HEK293 (cell line): Measurements from ENCODE around the gene CYP27C1.
A peak's percentile ranks its signal among the peaks of the same experiment; 100 is the strongest.

Source experiments
- CTCF ChIA-PET: fragments of 350-600 bp; formaldehyde crosslinking; extraction: SDS; loops from one replicate; lab custom pipeline; 2021; ENCODE audit warnings: antibody characterized with exemption; lab: Yijun Ruan, JAX
- POLR2A ChIA-PET: fragments of 300-600 bp; formaldehyde crosslinking; extraction: SDS; loops from one replicate; lab custom pipeline; 2020; ENCODE audit warnings: antibody characterized with exemption, inconsistent platforms; lab: Yijun Ruan, JAX
- H3K27ac ChIP-seq: fragments of 200-500 bp; sonication (Bioruptor generic); 2 replicates; pipeline ENCODE4 v1.5.1; 2014; ENCODE audit warnings: low read depth, low read length, control low read depth, inconsistent platforms; ENCODE audit errors: extremely low read depth
- H3K36me3 ChIP-seq, 2 experiments: fragments of 200-500 bp in 1 of 2; sonication (Bioruptor generic) in 1 of 2; 1 replicate in 1 of 2; 2 replicates in 1 of 2; pipeline ENCODE4 v1.5.1; 2014 to 2017; ENCODE audit warnings: inconsistent platforms in 2 of 2, low read length in 2 of 2; ENCODE audit not compliant: control insufficient read depth in 2 of 2, insufficient read depth in 1 of 2
- H3K4me1 ChIP-seq: fragments of 200-500 bp; sonication (Bioruptor generic); 2 replicates; pipeline ENCODE4 v1.5.1; 2014; ENCODE audit warnings: mild to moderate bottlenecking, low read length, inconsistent platforms; ENCODE audit not compliant: control insufficient read depth, insufficient read depth
- H3K4me3 ChIP-seq: 2 replicates; pipeline ENCODE4 v1.5.1; 2011; ENCODE audit warnings: low read depth, mild to moderate bottlenecking, control low read depth, low read length, moderate library complexity
- H3K9me3 ChIP-seq: fragments of 200-500 bp; sonication (Bioruptor generic); 2 replicates; pipeline ENCODE4 v1.5.1; 2014; ENCODE audit warnings: low read depth, low read length, inconsistent platforms; ENCODE audit not compliant: control insufficient read depth, insufficient read depth
- GLI2 ChIP-seq: fragments of 450-650 bp; formaldehyde crosslinking; IDR thresholded peaks from 2 replicates; pipeline ENCODE4; 2017; ENCODE audit warnings: missing biosample characterization, missing genetic modification characterization, low read depth, borderline replicate concordance
- GLIS1 ChIP-seq: fragments of 450-650 bp; formaldehyde crosslinking; IDR thresholded peaks from 2 replicates; pipeline ENCODE4 v1.5.1; 2016; ENCODE audit warnings: missing biosample characterization, missing genetic modification characterization
- IKZF3 ChIP-seq: fragments of 450-650 bp; IDR thresholded peaks from 2 replicates; pipeline ENCODE4 v1.5.0; 2018; ENCODE audit warnings: missing biosample characterization, mild to moderate bottlenecking, missing genetic modification characterization, moderate library complexity
- KLF7 ChIP-seq: fragments of 450-650 bp; formaldehyde crosslinking; IDR thresholded peaks from 2 replicates; pipeline ENCODE4 v1.5.1; 2016; ENCODE audit warnings: missing biosample characterization, missing genetic modification characterization, borderline replicate concordance
- MZF1 ChIP-seq: fragments of 450-650 bp; formaldehyde crosslinking; IDR thresholded peaks from 2 replicates; pipeline ENCODE4 v1.5.1; 2017; ENCODE audit warnings: missing biosample characterization, missing genetic modification characterization, borderline replicate concordance
- SETDB1 ChIP-seq: IDR thresholded peaks from one replicate; pipeline ENCODE4 v1.6.1; 2017; ENCODE audit warnings: mild to moderate bottlenecking, low read length, moderate library complexity, mixed read lengths; ENCODE audit not compliant: insufficient read length
- TSHZ1 ChIP-seq: fragments of 450-650 bp; formaldehyde crosslinking; IDR thresholded peaks from 2 replicates; pipeline ENCODE4 v1.5.1; 2016; ENCODE audit warnings: missing biosample characterization, missing genetic modification characterization, borderline replicate concordance
- YY2 ChIP-seq: fragments of 450-650 bp; formaldehyde crosslinking; IDR thresholded peaks from 2 replicates; pipeline ENCODE4 v1.5.1; 2016; ENCODE audit warnings: missing biosample characterization, missing genetic modification characterization
- ZBTB21 ChIP-seq: fragments of 450-650 bp; formaldehyde crosslinking; IDR thresholded peaks from 2 replicates; pipeline ENCODE4 v1.5.1; 2017; ENCODE audit warnings: missing biosample characterization, missing genetic modification characterization
- ZFP37 ChIP-seq: fragments of 450-650 bp; formaldehyde crosslinking; IDR thresholded peaks from 2 replicates; pipeline ENCODE4 v1.5.1; 2016; ENCODE audit warnings: missing biosample characterization, missing genetic modification characterization
- ZIC2 ChIP-seq: fragments of 450-650 bp; formaldehyde crosslinking; IDR thresholded peaks from 2 replicates; pipeline ENCODE4 v1.5.1; 2016; ENCODE audit warnings: missing biosample characterization, missing genetic modification characterization
- ZNF10 ChIP-seq: fragments of 450-650 bp; formaldehyde crosslinking; IDR thresholded peaks from 2 replicates; pipeline ENCODE4 v1.5.1; 2017; ENCODE audit warnings: missing biosample characterization, missing genetic modification characterization
- ZNF132 ChIP-seq: fragments of 450-650 bp; formaldehyde crosslinking; IDR thresholded peaks from 2 replicates; pipeline ENCODE4 v1.5.1; 2017; ENCODE audit warnings: missing biosample characterization, missing genetic modification characterization, borderline replicate concordance
- ZNF169 ChIP-seq: fragments of 450-650 bp; formaldehyde crosslinking; IDR thresholded peaks from 2 replicates; pipeline ENCODE4 v1.5.1; 2016; ENCODE audit warnings: missing biosample characterization, missing genetic modification characterization
- ZNF292 ChIP-seq: fragments of 450-650 bp; formaldehyde crosslinking; IDR thresholded peaks from 2 replicates; pipeline ENCODE4 v1.5.1; 2016; ENCODE audit warnings: low read depth, missing biosample characterization, missing genetic modification characterization, borderline replicate concordance
- ZNF600 ChIP-seq: fragments of 450-650 bp; formaldehyde crosslinking; IDR thresholded peaks from 2 replicates; pipeline ENCODE4 v1.5.1; 2016; ENCODE audit warnings: missing biosample characterization, missing genetic modification characterization
- ZNF621 ChIP-seq: fragments of 450-650 bp; formaldehyde crosslinking; IDR thresholded peaks from 2 replicates; pipeline ENCODE4 v1.5.1; 2017; ENCODE audit warnings: missing biosample characterization, missing genetic modification characterization
- ZNF76 ChIP-seq: fragments of 450-650 bp; formaldehyde crosslinking; IDR thresholded peaks from 2 replicates; pipeline ENCODE4; 2016; ENCODE audit warnings: low read depth, missing biosample characterization, missing genetic modification characterization, borderline replicate concordance
- ZNF791 ChIP-seq: fragments of 450-650 bp; formaldehyde crosslinking; IDR thresholded peaks from 2 replicates; pipeline ENCODE4 v1.5.1; 2016; ENCODE audit warnings: missing biosample characterization, missing genetic modification characterization
- TF ChIP-seq, protein P1 (sequence below): fragments of 450-650 bp; formaldehyde crosslinking; IDR thresholded peaks from 2 replicates; pipeline ENCODE4 v1.5.1; 2016; ENCODE audit warnings: missing biosample characterization, missing genetic modification characterization
- TF ChIP-seq, protein P2 (sequence below): fragments of 450-650 bp; formaldehyde crosslinking; IDR thresholded peaks from 2 replicates; pipeline ENCODE4 v1.5.1; 2016; ENCODE audit warnings: missing biosample characterization, missing genetic modification characterization

The CYP27C1 gene

DNA sequence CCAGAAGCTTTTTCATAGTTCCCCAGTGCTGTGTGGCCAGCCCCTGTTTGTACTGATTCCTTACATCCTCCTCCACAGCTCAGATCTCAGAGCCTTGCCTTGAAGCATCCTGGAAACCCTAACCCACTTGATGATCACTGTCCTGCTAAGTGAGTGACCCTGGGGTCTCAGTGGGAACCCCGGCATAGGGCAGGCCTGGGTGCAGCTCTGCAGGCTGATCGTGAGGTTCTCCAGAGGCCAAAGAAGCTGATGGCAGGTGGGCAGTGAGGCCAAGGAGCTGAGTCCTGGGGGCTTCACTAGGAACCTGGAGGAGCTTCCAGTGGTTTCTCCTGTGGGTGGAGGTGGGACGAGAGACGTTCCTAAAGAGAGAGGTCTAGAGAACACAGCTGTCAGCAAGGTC lies 65.7 kb downstream of the CYP27C1 start:
- ChIA-PET POLR2A (no interaction called here), CTCF (interaction anchor here (1.8 kb wide), 1 partner anchor 87 kb away, joined by 3 read pairs; no protein-coding TSS in a partner anchor)
- Histone ChIP-seq H3K4me1 (no peaks in the 10 kb centered on the region), H3K27ac (no peak overlapping the region), H3K36me3 (no peaks in the 10 kb centered on the region), H3K9me3 (no peaks in the 10 kb centered on the region), H3K4me3 (no peak overlapping the region)
- TF ChIP-seq ZNF76 (tag by site-specific recombination) (no peak), IKZF3 (tag by site-specific recombination) (no peak), ZNF169 (tag by site-specific recombination) (no peak), KLF7 (tag by site-specific recombination) (no peak), GLI2 (tag by site-specific recombination) (no peak), YY2 (tag by site-specific recombination) (no peak), ZFP37 (tag by site-specific recombination) (no peak), TSHZ1 (tag by site-specific recombination) (no peak), ZNF10 (tag by site-specific recombination) (no peak), ZNF621 (tag by site-specific recombination) (no peak), ZBTB21 (tag by site-specific recombination) (no peak), MZF1 (tag by site-specific recombination) (no peak)
- TF ChIP-seq, protein P1, sequence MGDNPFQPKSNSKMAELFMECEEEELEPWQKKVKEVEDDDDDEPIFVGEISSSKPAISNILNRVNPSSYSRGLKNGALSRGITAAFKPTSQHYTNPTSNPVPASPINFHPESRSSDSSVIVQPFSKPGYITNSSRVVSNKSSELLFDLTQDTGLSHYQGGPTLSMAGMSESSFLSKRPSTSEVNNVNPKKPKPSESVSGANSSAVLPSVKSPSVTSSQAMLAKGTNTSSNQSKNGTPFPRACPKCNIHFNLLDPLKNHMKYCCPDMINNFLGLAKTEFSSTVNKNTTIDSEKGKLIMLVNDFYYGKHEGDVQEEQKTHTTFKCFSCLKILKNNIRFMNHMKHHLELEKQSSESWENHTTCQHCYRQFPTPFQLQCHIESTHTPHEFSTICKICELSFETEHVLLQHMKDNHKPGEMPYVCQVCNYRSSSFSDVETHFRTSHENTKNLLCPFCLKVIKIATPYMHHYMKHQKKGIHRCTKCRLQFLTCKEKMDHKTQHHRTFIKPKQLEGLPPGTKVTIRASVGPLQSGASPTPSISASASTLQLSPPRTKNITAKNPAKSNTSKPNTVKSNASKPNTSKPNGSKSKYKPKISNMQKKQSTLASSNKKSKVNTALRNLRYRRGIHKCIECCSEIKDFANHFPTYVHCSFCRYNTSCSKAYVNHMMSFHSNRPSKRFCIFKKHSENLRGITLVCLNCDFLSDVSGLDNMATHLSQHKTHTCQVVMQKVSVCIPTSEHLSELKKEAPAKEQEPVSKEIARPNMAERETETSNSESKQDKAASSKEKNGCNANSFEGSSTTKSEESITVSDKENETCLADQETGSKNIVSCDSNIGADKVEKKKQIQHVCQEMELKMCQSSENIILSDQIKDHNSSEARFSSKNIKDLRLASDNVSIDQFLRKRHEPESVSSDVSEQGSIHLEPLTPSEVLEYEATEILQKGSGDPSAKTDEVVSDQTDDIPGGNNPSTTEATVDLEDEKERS: no peak

DNA sequence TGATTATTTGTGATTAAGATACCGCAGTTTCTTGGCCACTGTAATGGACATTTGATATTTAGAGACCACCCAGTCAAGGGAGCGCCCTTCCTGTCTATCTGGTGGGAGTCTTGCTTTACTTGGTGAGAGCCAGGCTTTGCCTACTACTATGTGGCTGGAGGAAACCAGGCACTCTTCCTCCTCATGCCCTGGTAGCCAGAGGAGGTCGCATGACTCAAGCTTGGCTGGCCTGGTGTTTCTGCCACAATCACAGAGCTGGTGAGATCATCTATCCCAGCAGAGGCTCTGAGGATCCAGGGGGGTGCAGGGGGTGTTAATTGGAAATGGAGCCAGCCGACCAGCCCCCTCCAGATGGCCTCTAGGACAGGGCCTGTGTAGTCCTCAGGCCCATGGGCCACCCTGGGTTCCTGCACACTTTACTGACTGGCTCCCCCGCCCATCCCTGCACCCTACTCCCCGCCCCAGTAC lies 66.4 kb downstream of the CYP27C1 start:
- Histone ChIP-seq H3K36me3 (no peaks in the 10 kb centered on the region), H3K4me3 (no peak overlapping the region), H3K4me1 (no peaks in the 10 kb centered on the region), H3K27ac (no peak overlapping the region), H3K9me3 (no peaks in the 10 kb centered on the region)
- ChIA-PET CTCF (interaction anchor here (1.8 kb wide), 1 partner anchor 86 kb away, joined by 3 read pairs; no protein-coding TSS in a partner anchor), POLR2A (no interaction called here)
- TF ChIP-seq ZNF791 (tag by site-specific recombination) (no peak), GLIS1 (tag by site-specific recombination) (peak; percentile 28; the same call in 1 of the 2 replicates), ZIC2 (tag by site-specific recombination) (peak; percentile 27)

DNA sequence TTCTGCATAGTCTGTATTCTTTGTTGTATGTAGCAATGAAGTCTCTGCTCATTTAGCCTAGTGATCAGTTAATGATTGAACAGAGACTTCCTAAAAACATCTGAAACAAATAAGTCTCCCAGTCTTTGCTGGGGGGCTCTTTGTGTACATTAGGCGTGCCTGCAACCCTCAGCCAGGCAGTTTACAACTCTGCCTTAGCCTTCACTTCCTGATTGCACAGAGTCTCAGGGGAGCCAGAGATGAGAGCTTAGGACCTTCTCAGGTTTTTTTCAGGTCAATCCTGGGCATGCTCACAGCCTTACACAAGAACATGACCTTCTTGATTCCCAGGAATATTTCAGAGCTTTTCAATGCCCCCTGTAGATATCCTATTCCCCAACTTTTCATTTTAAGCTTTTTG lies 69.1 kb downstream of the CYP27C1 start:
- no peaks in the 10 kb centered on the region for H3K4me1 ChIP-seq
- CTCF ChIA-PET: interaction anchor here (0.6 to 1.0 kb wide), 3 partner anchors 8 to 83 kb away, joined by 3 to 5 read pairs (median 3); no protein-coding TSS in a partner anchor
- no peaks in the 10 kb centered on the region for H3K9me3 ChIP-seq
- no peak overlapping the region for H3K27ac ChIP-seq
- POLR2A ChIA-PET: no interaction called here
- H3K4me3 ChIP-seq: no peak overlapping the region
- no peaks in the 10 kb centered on the region for H3K36me3 ChIP-seq
- TF ChIP-seq ZNF600 (no peak), ZNF132 (no peak), SETDB1 (peak; percentile 58), ZNF292 (tag by site-specific recombination) (no peak)
- TF ChIP-seq, protein P2, sequence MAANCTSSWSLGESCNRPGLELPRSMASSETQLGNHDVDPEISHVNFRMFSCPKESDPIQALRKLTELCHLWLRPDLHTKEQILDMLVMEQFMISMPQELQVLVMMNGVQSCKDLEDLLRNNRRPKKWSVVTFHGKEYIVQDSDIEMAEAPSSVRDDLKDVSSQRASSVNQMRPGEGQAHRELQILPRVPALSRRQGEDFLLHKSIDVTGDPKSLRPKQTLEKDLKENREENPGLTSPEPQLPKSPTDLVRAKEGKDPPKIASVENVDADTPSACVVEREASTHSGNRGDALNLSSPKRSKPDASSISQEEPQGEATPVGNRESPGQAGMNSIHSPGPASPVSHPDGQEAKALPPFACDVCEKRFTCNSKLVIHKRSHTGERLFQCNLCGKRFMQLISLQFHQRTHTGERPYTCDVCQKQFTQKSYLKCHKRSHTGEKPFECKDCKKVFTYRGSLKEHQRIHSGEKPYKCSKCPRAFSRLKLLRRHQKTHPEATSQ: no peak
